Vagina (tissue), 2 donors: ENCODE results near the gene GPER1.

Experiments
- POLR2AphosphoS5 ChIP-seq, 2 donors: sonication (generic); formaldehyde crosslinking; IDR thresholded peaks; one replicate each; pipeline ENCODE4 v1.9.0; 2017; ENCODE audit warnings: antibody characterized with exemption in 2 of 2, mild to moderate bottlenecking in 2 of 2, low read depth in 1 of 2; ENCODE audit not compliant: insufficient read depth in 1 of 2
- TF ChIP-seq, protein P1 (sequence below), 3 experiments: fragments of 450-650 bp in 2 of 3; fragments of 200-600 bp in 1 of 3; sonication (generic) in 1 of 3; IDR thresholded peaks; one replicate each; pipeline ENCODE4 v1.5.1; 2017 to 2019; ENCODE audit warnings: antibody characterized with exemption in 3 of 3, mild to moderate bottlenecking in 2 of 3, moderate library complexity in 2 of 3

DNA sequence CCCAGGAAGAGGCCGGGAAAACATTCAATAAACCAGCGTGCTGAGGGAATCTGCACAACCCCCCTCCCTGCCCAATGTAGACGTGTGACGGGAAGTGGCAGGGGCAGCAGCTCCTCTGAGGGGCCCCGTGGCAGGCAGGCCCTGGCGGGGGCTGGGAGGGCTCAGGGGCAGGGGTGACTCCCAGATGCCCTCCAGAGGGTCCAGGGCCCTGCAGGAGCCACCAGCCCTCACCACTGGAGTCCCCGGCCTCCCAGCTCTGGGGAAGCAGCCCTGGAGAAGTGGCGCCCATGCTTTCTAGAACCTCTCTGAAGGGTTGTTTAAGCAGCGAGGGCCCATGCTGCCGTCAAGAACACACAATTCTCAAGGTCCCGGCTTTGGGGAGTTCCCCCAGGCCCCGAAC, 8.4 kb upstream of the GPER1 start:
- TF ChIP-seq, protein P1, sequence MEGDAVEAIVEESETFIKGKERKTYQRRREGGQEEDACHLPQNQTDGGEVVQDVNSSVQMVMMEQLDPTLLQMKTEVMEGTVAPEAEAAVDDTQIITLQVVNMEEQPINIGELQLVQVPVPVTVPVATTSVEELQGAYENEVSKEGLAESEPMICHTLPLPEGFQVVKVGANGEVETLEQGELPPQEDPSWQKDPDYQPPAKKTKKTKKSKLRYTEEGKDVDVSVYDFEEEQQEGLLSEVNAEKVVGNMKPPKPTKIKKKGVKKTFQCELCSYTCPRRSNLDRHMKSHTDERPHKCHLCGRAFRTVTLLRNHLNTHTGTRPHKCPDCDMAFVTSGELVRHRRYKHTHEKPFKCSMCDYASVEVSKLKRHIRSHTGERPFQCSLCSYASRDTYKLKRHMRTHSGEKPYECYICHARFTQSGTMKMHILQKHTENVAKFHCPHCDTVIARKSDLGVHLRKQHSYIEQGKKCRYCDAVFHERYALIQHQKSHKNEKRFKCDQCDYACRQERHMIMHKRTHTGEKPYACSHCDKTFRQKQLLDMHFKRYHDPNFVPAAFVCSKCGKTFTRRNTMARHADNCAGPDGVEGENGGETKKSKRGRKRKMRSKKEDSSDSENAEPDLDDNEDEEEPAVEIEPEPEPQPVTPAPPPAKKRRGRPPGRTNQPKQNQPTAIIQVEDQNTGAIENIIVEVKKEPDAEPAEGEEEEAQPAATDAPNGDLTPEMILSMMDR (IDR thresholded peaks at IDR 0.05), result no peak
- no peak for TF ChIP-seq POLR2AphosphoS5 (IDR thresholded peaks at IDR 0.05; ENCODE audit: insufficient read depth in 1 of 2, low read depth in 1 of 2)
